GM18951 (cell line): Measurements from ENCODE around the gene CAD.
"Not testable (repeated sequence)": the region's sequence is repeated elsewhere in the genome, so short reads cannot be mapped to it uniquely, and the experiment has no call there.

ENCODE experiments used
- POLR2A ChIP-seq: IDR thresholded peaks from 4 replicates; pipeline ENCODE4 v1.6.1; 2011; ENCODE audit warnings: mild to moderate bottlenecking; ENCODE audit not compliant: insufficient read length, insufficient read depth; ENCODE audit errors: extremely low read depth
- in situ Hi-C: fragments of 300-500 bp; cut with MboI; formaldehyde crosslinking; loops from one replicate; pipeline ENCODE4 v1.12.0; 2022; ENCODE audit warnings: low sequenced_read_pairs, mixed read lengths, inconsistent platforms; ENCODE audit not compliant: unreplicated experiment

The CAD gene

GRCh38 chr2:27186613-27187345 is 30.4 kb upstream of the CAD start:
- no peak for TF ChIP-seq POLR2A
- in situ Hi-C loops = no loop called here

GRCh38 chr2:27189989-27190388 is 27.2 kb upstream of the CAD start:
- no peak for TF ChIP-seq POLR2A

GRCh38 chr2:27191070-27191829 is 25.9 kb upstream of the CAD start:
- in situ Hi-C loops = no loop called here
- TF ChIP-seq POLR2A = no peak

More at GRCh38 chr2:27189989-27190388, 27.2 kb upstream of the CAD start:
- in situ Hi-C loops = no loop called here

GRCh38 chr2:27194538-27195354 is 22.4 kb upstream of the CAD start:
- in situ Hi-C loops = no loop called here
- TF ChIP-seq POLR2A = no peak

- in situ Hi-C loops = not testable (repeated sequence)
Observed at GRCh38 chr2:27195799-27196198, 21.4 kb upstream of the CAD start.

DNA sequence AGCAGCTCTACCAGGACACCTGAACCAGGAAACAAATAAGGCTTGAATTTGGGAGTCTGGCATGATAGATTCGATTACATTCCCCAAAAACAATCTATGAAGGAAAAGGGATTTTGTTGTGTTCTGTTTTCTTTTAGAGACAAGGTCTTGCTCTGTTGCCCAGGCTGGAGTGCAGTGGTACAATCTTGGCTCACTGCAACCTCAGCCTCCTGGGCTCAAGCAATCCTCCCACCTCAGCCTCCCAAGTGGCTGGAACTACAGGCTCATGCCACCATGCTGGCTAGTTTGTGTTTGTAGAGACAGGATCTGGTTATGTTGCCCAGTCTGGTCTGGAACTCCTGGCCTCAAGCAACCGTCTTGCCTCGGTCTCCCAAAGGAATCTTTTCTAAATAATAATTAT is 19.1 kb upstream of the CAD start:
- in situ Hi-C loops = not testable (repeated sequence)

DNA sequence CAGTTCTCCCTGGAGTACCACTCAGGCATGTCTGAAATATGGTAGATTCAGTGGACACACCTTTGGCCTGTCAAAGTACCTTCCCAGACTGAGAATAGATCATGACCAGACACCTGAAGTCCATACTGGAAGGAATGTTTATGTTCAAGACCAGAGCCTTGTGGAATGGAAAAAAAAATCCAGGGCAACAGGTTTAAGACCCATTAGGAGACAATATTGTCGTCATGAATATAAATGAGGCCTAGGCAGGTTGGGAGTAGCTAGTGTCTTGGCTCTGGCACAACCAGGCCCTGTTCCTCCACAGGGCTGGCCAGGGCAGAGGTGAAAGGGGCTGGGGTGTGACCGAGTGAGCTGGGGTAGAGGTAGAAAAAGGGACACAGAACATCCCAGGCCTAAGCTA is 18.5 kb upstream of the CAD start:
- in situ Hi-C loops = no loop called here
- TF ChIP-seq POLR2A = no peak

GRCh38 chr2:27199241-27199640 is 17.9 kb upstream of the CAD start:
- no peak for TF ChIP-seq POLR2A
- in situ Hi-C loops = no loop called here

- in situ Hi-C loops = no loop called here
- TF ChIP-seq POLR2A = no peak
Observed at GRCh38 chr2:27201675-27202074, 15.5 kb upstream of the CAD start.

DNA sequence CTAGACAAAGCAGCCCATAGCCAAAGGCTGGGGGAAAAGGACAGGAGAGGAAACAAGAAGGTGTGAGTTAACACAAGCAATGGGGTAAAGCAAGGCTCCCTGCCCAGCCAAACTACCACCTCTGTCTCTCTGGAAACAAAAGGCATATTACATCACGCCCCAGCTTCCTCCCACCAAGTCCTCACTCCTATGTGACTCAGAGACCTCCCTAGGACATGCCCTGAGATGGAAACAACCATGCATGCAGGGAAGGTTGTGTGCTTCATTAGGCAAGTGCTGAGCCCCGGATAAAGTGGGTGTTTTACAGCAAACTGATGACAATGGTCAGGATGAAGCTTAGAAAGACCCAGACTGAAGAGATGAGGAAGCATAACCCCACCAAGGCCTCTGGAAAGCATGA is 14.3 kb upstream of the CAD start:
- no peak for TF ChIP-seq POLR2A
- in situ Hi-C loops = no loop called here

GRCh38 chr2:27203741-27204140 is 13.4 kb upstream of the CAD start:
- in situ Hi-C loops = no loop called here
- no peak for TF ChIP-seq POLR2A

DNA sequence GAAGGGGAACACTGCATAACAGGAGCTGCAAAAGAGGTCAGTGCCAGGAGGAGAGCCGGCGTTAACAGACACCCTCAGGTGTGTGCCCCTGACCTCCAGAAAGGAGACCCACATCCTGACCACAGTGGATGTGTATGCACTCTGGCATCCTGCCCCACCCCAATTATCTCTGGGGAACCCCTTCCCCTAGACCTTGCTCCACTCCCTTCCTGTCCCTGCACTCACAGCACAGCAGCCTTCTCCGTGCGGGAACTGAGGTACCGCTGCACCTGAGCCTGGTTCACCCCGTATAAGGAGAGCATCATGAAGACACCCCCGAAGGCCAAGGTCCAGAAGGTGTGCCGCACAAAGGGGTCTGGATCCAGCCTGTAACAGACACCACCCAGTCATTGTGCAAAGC is 12.6 kb upstream of the CAD start:
- in situ Hi-C loops = no loop called here
- no peak for TF ChIP-seq POLR2A

DNA sequence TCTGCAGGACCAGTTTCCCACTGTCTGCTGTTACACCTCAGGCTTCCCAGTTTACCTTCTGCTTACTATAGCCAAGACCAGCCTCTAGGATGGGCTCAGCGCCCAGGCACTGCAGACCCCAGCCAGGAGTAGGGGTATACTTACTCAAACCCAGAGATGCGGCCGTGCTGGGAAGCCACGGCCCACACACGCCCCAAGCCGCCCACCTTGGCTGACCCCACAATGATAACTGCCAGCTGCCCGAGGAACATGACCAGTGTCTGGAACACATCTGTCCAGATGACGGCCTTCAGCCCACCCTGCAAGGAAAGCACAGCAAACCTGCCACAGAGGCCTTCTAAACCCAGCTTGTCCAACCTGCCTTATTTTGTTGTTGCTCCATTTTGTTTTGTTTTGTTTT is 12.0 kb upstream of the CAD start:
- in situ Hi-C loops = no loop called here
- no peak for TF ChIP-seq POLR2A

DNA sequence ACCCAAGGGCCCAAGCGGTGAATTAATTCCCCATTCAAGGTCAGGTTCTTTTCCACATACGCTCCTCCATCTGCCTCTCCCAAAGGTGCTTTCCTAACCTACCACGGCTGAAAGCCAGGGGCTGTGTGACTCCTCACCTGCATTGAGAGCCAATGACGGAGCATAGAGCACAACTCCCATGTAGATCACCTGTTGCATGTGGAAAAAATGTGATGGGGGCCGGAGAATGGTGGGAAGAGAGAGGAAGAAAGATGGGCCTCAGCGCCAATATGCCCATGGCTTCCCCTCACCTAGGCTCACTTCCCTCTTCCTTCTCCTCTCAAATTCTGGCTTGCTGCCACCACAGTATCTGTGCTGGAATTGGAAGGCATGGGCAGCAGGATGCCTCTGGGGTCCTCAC is 10.8 kb upstream of the CAD start:
- no peak for TF ChIP-seq POLR2A
- in situ Hi-C loops = no loop called here
